Thyroid gland (tissue), 4 donors: ENCODE data around the gene BICRA.

ENCODE experiments used
- CTCF ChIP-seq, 6 experiments: fragments of 200-600 bp in 3 of 6; fragments of 450-650 bp in 3 of 6; sonication (generic) in 3 of 6; IDR thresholded peaks; one replicate each; pipeline ENCODE4 v1.5.1; 2016 to 2019; ENCODE audit warnings: antibody characterized with exemption in 6 of 6, mild to moderate bottlenecking in 2 of 6, inconsistent platforms in 1 of 6, moderate library complexity in 1 of 6
- POLR2A ChIP-seq, 2 donors: fragments of 450-650 bp; IDR thresholded peaks; one replicate each; pipeline ENCODE4 v1.6.1; 2017; ENCODE audit warnings: antibody characterized with exemption in 2 of 2, mild to moderate bottlenecking in 2 of 2, moderate library complexity in 1 of 2

DNA sequence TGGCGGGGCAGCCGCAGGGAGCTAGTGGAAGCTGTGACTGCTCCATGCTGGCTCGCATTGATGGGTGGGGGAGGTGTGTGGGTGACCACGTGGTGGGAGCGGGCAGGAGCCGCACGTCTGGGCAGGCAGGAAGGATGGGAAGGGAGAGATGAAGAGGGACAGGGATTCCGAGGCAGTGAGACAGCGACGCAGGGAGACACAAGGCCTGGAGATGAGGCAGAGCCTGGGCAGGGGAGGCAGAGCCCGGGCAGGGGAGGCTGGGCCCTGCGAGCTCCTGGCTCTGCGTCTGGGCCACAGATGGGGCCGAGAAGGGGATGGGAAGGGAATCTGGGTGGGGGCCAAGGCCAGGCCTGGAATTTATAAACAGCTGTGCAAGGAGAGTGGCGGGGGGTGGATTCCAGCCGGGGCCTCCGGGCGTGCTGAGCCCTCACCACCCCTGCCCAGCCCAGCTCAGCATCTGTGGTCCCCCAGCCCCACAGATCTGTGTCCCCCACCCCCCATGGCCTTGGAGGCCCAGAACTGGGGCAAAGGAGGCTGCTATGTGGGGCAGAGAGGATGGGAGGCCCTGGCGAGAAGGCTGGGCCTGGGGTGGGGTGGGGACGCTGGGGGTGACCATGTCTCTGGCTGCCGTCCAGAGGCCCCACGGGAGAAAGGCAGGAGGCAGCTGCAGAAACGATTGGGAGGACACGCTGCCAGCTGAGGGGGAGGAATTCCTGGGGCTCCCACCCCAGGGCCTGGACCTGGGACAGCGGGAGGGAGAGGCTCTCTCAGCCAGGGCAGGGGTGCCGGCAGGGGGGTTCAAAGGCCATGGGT lies 110.3 kb downstream of the BICRA start:
- TF ChIP-seq CTCF (IDR thresholded peaks at IDR 0.05), result no peak
- TF ChIP-seq POLR2A (IDR thresholded peaks at IDR 0.05), result no peak
